ENCODE results near the gene PLCB2. TPM values are rescaled to one million over a fixed set of nuclear protein-coding genes. Genes with fewer than 3 reads are reported as not detected.

The PLCB2 gene
- total and polyA plus RNA-seq, 2 donors (not counting 1 experiment from before 2014, with no cell fraction given): 166 to 312 TPM

- Mint-ChIP-seq H3K4me3 (peak overlapping the region; percentile 89), H3K4me1 (peaks cover 10% of the 10 kb centered on the region), H3K9me3 (ENCODE audit: insufficient read depth) (no peaks in the 10 kb centered on the region), H3K27me3 (peaks cover 27% of the 10 kb centered on the region), H3K27ac (no peak overlapping the region)
- TF ChIP-seq EZH2 (IDR thresholded peaks at IDR 0.05; ENCODE audit: borderline replicate concordance, insufficient read depth, low read depth, low read length, poor library complexity, severe bottlenecking) (no peak), CTCF (IDR thresholded peaks at IDR 0.05) (no peak)
- H3K9me3 ChIP-seq (ENCODE audit: control extremely low read depth in 1 of 3, control insufficient read depth in 2 of 3, insufficient read depth in 1 of 3, low read length in 2 of 3): peaks cover 0 to 6% (median 0%) of the 10 kb centered on the region in 3 donors
- peak overlapping the region; percentile 68 for H3K9ac ChIP-seq (ENCODE audit: low read length)
- POLR2A ChIA-PET: no interaction called here
- peaks cover 0 to 35% (median 12%) of the 10 kb centered on the region in 4 experiments for H3K27me3 ChIP-seq (replicated peaks in 1 of 4; ENCODE audit: control extremely low read depth in 1 of 4, control insufficient read depth in 3 of 4, insufficient read depth in 4 of 4, low read length in 3 of 4)
- intact Hi-C loops (cut with micrococcal nuclease): no loop called here
- WGBS (ENCODE audit: insufficient coverage): 2% methylated on average over 82 of the region's 82 CpGs
- peak overlapping the region in 4 of 5 experiments; percentile 37 to 64 (median 54) for H3K4me3 ChIP-seq (ENCODE audit: control extremely low read depth in 1 of 5, extremely low read depth in 1 of 5, insufficient read depth in 1 of 5, low read depth in 2 of 5, low read length in 4 of 5)
- no peaks in the 10 kb centered on the region for H4K20me1 ChIP-seq (ENCODE audit: control insufficient read depth, insufficient read depth, low read length, poor library complexity, severe bottlenecking)
- H3K36me3 ChIP-seq (replicated peaks in 1 of 2; ENCODE audit: control extremely low read depth in 1 of 2, control insufficient read depth in 1 of 2, extremely low read depth in 1 of 2, insufficient read depth in 2 of 2, low read length in 1 of 2): no peaks in the 10 kb centered on the region
- CTCF ChIA-PET: interaction anchor here (1.0 to 1.5 kb wide), 2 partner anchors 12 to 26 kb away, joined by 3 read pairs; no protein-coding TSS in a partner anchor
- peak; percentile 50 for DNase-seq
- peak overlapping the region; percentile 77 for H2AFZ ChIP-seq (ENCODE audit: insufficient read depth, low read depth, low read length, poor library complexity, severe bottlenecking)
- peak; percentile 71 for ATAC-seq (ENCODE audit: low read depth)
- H3K4me2 ChIP-seq (replicated peaks; ENCODE audit: low read depth, low read length, poor library complexity, severe bottlenecking): peak overlapping the region; percentile 93
- peaks cover 10 to 17% of the 10 kb centered on the region in 2 donors for H3K4me1 ChIP-seq (ENCODE audit: control insufficient read depth in 2 of 2, insufficient read depth in 2 of 2, low read length in 2 of 2)
- no peaks in the 10 kb centered on the region for H3K79me2 ChIP-seq (ENCODE audit: control insufficient read depth, insufficient read depth, low read length)
- no peak overlapping the region for H3K27ac ChIP-seq (ENCODE audit: low read length in 2 of 2)
Measured at GRCh38 chr15:40252438-40253166, 55.1 kb downstream of the PLCB2 start.

GRCh38 chr15:40252141-40252437 is 55.6 kb downstream of the PLCB2 start:
- CTCF ChIA-PET: interaction anchor here (1.0 to 1.5 kb wide), 2 partner anchors 12 to 27 kb away, joined by 3 read pairs; no protein-coding TSS in a partner anchor
- no peak for TF ChIP-seq CTCF (IDR thresholded peaks at IDR 0.05)
- no peak for TF ChIP-seq EZH2 (IDR thresholded peaks at IDR 0.05; ENCODE audit: borderline replicate concordance, insufficient read depth, low read depth, low read length, poor library complexity, severe bottlenecking)
- no peaks in the 10 kb centered on the region for H3K9me3 Mint-ChIP-seq (ENCODE audit: insufficient read depth)
- Histone ChIP-seq H3K4me1 (ENCODE audit: control insufficient read depth in 2 of 2, insufficient read depth in 2 of 2, low read length in 2 of 2) (peaks cover 10 to 17% of the 10 kb centered on the region in 2 donors), H3K9me3 (ENCODE audit: control extremely low read depth in 1 of 3, control insufficient read depth in 2 of 3, insufficient read depth in 1 of 3, low read length in 2 of 3) (peaks cover 0 to 6% (median 0%) of the 10 kb centered on the region in 3 donors), H3K79me2 (ENCODE audit: control insufficient read depth, insufficient read depth, low read length) (no peaks in the 10 kb centered on the region), H3K27ac (ENCODE audit: low read length in 2 of 2) (no peak overlapping the region), H3K27me3 (replicated peaks in 1 of 4; ENCODE audit: control extremely low read depth in 1 of 4, control insufficient read depth in 3 of 4, insufficient read depth in 4 of 4, low read length in 3 of 4) (peaks cover 0 to 35% (median 12%) of the 10 kb centered on the region in 4 experiments), H3K36me3 (replicated peaks in 1 of 2; ENCODE audit: control extremely low read depth in 1 of 2, control insufficient read depth in 1 of 2, extremely low read depth in 1 of 2, insufficient read depth in 2 of 2, low read length in 1 of 2) (no peaks in the 10 kb centered on the region), H4K20me1 (ENCODE audit: control insufficient read depth, insufficient read depth, low read length, poor library complexity, severe bottlenecking) (no peaks in the 10 kb centered on the region), H3K9ac (ENCODE audit: low read length) (peak overlapping the region; percentile 68), H2AFZ (ENCODE audit: insufficient read depth, low read depth, low read length, poor library complexity, severe bottlenecking) (peak overlapping the region; percentile 77), H3K4me3 (ENCODE audit: control extremely low read depth in 1 of 5, extremely low read depth in 1 of 5, insufficient read depth in 1 of 5, low read depth in 2 of 5, low read length in 4 of 5) (peak overlapping the region in 3 of 5 experiments; percentile 50 to 64 (median 58)), H3K4me2 (replicated peaks; ENCODE audit: low read depth, low read length, poor library complexity, severe bottlenecking) (peak overlapping the region; percentile 93)
- DNase-seq: no peak
- peaks cover 10% of the 10 kb centered on the region for H3K4me1 Mint-ChIP-seq
- intact Hi-C loops (cut with micrococcal nuclease): no loop called here
- peak overlapping the region; percentile 41 for H3K4me3 Mint-ChIP-seq
- 66% methylated on average over 27 of the region's 27 CpGs for WGBS (ENCODE audit: insufficient coverage)
- H3K27me3 Mint-ChIP-seq: peaks cover 27% of the 10 kb centered on the region
- ATAC-seq (ENCODE audit: low read depth): no peak
- H3K27ac Mint-ChIP-seq: no peak overlapping the region
- POLR2A ChIA-PET: no interaction called here
